ENCODE measurements around the gene FASN. TPM values are rescaled to one million over a fixed set of nuclear protein-coding genes. Genes with fewer than 3 reads are reported as not detected.

Gene FASN
- total RNA-seq, 1 donor from 2014 or later, result 90.9 TPM

DNA sequence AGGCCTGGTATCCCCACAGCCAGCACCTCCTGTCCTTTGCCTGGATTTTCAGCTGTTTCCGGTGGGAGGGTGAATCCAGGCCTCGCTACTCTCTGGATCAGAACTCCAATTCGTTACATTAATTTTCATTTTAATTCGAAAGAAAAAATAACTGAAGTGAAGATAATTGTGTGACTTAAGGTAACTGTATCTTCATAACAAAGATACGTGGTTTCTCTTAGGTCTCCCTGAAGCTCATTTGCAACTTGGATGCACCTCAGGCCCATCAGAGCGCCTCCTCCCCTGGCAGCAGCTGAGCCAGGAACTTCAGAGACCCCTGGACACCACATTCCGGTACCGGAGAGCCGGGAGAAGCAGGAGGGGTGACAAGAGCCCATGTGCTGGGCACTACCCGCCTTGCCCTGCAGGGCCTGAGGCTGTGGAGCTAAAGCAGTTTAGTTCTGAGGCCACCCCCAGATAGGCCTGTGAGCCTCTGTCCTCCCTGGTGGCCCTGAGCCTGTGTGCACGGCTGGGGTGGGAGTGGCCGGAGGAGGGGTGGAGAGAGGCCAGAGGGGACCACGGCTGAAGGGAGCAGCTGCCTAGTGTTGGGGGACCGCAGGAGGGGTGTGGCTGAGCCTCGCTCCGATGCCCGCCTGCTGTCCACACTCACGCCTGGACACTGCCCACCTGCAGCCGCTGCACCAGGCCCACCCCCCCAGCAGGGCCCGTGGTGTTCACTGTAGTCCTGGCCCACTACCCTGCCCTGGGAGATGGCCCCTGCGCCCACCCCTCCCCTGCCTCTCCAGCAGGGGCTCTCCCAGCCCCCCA, 21.0 kb downstream of the FASN start:
- Histone ChIP-seq H3K4me3 (no peak overlapping the region), H3K9me3 (no peaks in the 10 kb centered on the region), H3K27me3 (no peaks in the 10 kb centered on the region), H3K36me3 (peaks cover 27 to 36% of the 10 kb centered on the region in 2 donors), H3K27ac (no peak overlapping the region), H3K4me1 (no peaks in the 10 kb centered on the region)
- DNase-seq (ENCODE audit: low spot score in 2 of 2), result no peak
- intact Hi-C loops (cut with DNase I), result no loop called here
- TF ChIP-seq, protein P1, sequence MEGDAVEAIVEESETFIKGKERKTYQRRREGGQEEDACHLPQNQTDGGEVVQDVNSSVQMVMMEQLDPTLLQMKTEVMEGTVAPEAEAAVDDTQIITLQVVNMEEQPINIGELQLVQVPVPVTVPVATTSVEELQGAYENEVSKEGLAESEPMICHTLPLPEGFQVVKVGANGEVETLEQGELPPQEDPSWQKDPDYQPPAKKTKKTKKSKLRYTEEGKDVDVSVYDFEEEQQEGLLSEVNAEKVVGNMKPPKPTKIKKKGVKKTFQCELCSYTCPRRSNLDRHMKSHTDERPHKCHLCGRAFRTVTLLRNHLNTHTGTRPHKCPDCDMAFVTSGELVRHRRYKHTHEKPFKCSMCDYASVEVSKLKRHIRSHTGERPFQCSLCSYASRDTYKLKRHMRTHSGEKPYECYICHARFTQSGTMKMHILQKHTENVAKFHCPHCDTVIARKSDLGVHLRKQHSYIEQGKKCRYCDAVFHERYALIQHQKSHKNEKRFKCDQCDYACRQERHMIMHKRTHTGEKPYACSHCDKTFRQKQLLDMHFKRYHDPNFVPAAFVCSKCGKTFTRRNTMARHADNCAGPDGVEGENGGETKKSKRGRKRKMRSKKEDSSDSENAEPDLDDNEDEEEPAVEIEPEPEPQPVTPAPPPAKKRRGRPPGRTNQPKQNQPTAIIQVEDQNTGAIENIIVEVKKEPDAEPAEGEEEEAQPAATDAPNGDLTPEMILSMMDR (IDR thresholded peaks at IDR 0.05), result no peak

- TF ChIP-seq, protein P1 (IDR thresholded peaks at IDR 0.05), result no peak
- no peak overlapping the region for H3K4me3 ChIP-seq
- intact Hi-C loops (cut with DNase I), result no loop called here
- peaks cover 19 to 30% of the 10 kb centered on the region in 2 donors for H3K36me3 ChIP-seq
- no peaks in the 10 kb centered on the region for H3K9me3 ChIP-seq
- no peaks in the 10 kb centered on the region for H3K4me1 ChIP-seq
- H3K27me3 ChIP-seq, result no peaks in the 10 kb centered on the region
- no peak overlapping the region for H3K27ac ChIP-seq
- DNase-seq (ENCODE audit: low spot score in 2 of 2), result no peak
These were observed 21.8 kb downstream of the FASN start for GRCh38 chr17:82076018-82076784.

DNA sequence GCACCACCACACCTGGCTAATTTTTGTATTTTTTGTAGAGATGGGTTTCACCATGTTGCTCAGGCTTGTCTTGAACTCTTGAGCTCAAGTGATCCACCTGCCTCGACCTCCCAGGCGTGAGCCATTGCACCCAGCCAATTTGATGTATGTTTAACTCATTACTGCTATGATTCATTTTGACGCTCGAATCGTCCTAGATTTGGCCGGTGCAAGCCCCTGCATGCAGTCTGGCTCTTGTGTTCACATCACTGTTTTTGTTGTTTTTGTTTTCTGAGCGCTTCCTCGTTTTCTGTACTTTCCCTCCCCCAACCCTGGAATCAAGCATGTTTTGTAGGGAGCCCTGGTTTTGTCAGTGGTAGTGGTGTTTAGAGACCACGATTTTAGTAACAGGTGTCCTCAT, 24.6 kb downstream of the FASN start:
- no peaks in the 10 kb centered on the region for H3K4me1 ChIP-seq
- H3K4me3 ChIP-seq, result no peak overlapping the region
- TF ChIP-seq, protein P1 (IDR thresholded peaks at IDR 0.05), result no peak
- H3K36me3 ChIP-seq, result peaks cover 0 to 2% of the 10 kb centered on the region in 2 donors
- no peak for DNase-seq (ENCODE audit: low spot score in 2 of 2)
- H3K9me3 ChIP-seq, result no peaks in the 10 kb centered on the region
- no peaks in the 10 kb centered on the region for H3K27me3 ChIP-seq
- intact Hi-C loops (cut with DNase I), result no loop called here
- H3K27ac ChIP-seq, result no peak overlapping the region

GRCh38 chr17:82072827-82073226, 25.2 kb downstream of the FASN start:
- no peak for DNase-seq (ENCODE audit: low spot score in 2 of 2)
- Histone ChIP-seq H3K4me1 (no peaks in the 10 kb centered on the region), H3K9me3 (no peaks in the 10 kb centered on the region), H3K36me3 (no peaks in the 10 kb centered on the region), H3K27me3 (no peaks in the 10 kb centered on the region), H3K4me3 (no peak overlapping the region), H3K27ac (no peak overlapping the region)
- intact Hi-C loops (cut with DNase I), result no loop called here
- TF ChIP-seq, protein P1 (IDR thresholded peaks at IDR 0.05), result no peak

DNA sequence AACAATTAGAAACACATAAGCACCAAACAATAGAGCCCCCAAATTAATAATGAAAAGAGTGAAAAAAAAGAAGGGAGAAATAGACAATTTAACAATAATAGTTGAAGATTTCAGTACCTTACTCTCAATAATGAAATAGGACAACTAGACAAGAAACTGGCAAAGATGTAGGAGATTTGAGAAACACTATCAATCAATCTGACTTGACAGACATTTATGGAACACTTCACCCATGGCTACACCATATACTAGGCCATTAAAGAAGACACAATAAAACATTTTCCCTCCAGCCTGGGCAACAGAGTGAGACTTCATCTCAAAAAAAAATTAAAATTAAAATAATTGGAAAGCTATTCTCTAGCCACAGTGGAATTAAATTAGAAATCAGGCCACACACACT, 27.4 kb downstream of the FASN start:
- H3K27me3 ChIP-seq, result no peaks in the 10 kb centered on the region
- no peak for DNase-seq (ENCODE audit: low spot score in 2 of 2)
- H3K9me3 ChIP-seq, result no peaks in the 10 kb centered on the region
- H3K4me1 ChIP-seq, result peaks cover 4 to 6% of the 10 kb centered on the region in 2 donors
- H3K4me3 ChIP-seq, result no peak overlapping the region
- no peaks in the 10 kb centered on the region for H3K36me3 ChIP-seq
- intact Hi-C loops (cut with DNase I), result no loop called here
- TF ChIP-seq, protein P1 (IDR thresholded peaks at IDR 0.05), result no peak
- H3K27ac ChIP-seq, result no peak overlapping the region

All from ascending aorta (tissue), 2 donors.